Keratinocyte (primary cell): ENCODE results near the gene N4BP2. TPM values are rescaled to one million over a fixed set of nuclear protein-coding genes. Genes with fewer than 3 reads are reported as not detected.

Experiments used
- DNase-seq: peaks from one replicate; pipeline ENCODE4 v3.0.0-alpha.2; 2011; ENCODE audit warnings: low read depth, missing footprints, low spot score
- FAIRE-seq: peaks from 2 replicates; lab custom pipeline; 2011; peaks lifted over from hg19 to GRCh38; lab: Jason Lieb, UNC
- H2AFZ ChIP-seq: 2 replicates; pipeline ENCODE4 v1.6.0; 2012; ENCODE audit warnings: low read length, control low read depth, inconsistent platforms; ENCODE audit not compliant: control insufficient read depth
- H3K27ac ChIP-seq: 2 replicates; pipeline ENCODE4 v1.5.1; 2011; ENCODE audit warnings: low read length; ENCODE audit not compliant: control insufficient read depth, insufficient read depth
- H3K27me3 ChIP-seq: 3 replicates; pipeline ENCODE4 v1.6.0; 2011; ENCODE audit warnings: low read length; ENCODE audit not compliant: control insufficient read depth, insufficient read depth; ENCODE audit errors: extremely low read depth
- H3K36me3 ChIP-seq, 2 experiments: 2 replicates in 1 of 2; 3 replicates in 1 of 2; pipeline ENCODE4 v1.5.1; 2011; ENCODE audit warnings: low read length in 2 of 2, mild to moderate bottlenecking in 1 of 2; ENCODE audit not compliant: control insufficient read depth in 2 of 2, insufficient read depth in 2 of 2; ENCODE audit errors: extremely low read depth in 1 of 2
- H3K4me1 ChIP-seq: 3 replicates; pipeline ENCODE4 v1.5.1; 2011; ENCODE audit warnings: low read length; ENCODE audit not compliant: control insufficient read depth, insufficient read depth; ENCODE audit errors: extremely low read depth
- H3K4me2 ChIP-seq: 3 replicates; pipeline ENCODE4 v1.6.0; 2011; ENCODE audit warnings: low read depth, low read length; ENCODE audit not compliant: control insufficient read depth, insufficient read depth; ENCODE audit errors: extremely low read depth
- H3K4me3 ChIP-seq, 3 experiments: fragments of 200-600 bp in 1 of 3; sonication (generic) in 1 of 3; 2 replicates in 2 of 3; 3 replicates in 1 of 3; pipeline ENCODE4 v1.5.1; 2011 to 2016; ENCODE audit warnings: low read length in 3 of 3, mild to moderate bottlenecking in 3 of 3, control low read depth in 2 of 3, inconsistent platforms in 1 of 3, low read depth in 1 of 3, mixed read lengths in 1 of 3, mixed run types in 1 of 3, moderate library complexity in 1 of 3; ENCODE audit not compliant: control insufficient read depth in 2 of 3, insufficient read depth in 2 of 3; ENCODE audit errors: extremely low read depth in 1 of 3
- H3K79me2 ChIP-seq: 2 replicates; pipeline ENCODE4 v1.6.0; 2012; ENCODE audit warnings: low read length; ENCODE audit not compliant: control insufficient read depth, insufficient read depth
- H3K9ac ChIP-seq: 3 replicates; pipeline ENCODE4 v1.6.0; 2011; ENCODE audit warnings: low read length; ENCODE audit not compliant: control insufficient read depth, insufficient read depth; ENCODE audit errors: extremely low read depth
- H3K9me1 ChIP-seq: 3 replicates; pipeline ENCODE4 v1.6.0; 2011; ENCODE audit warnings: low read length; ENCODE audit not compliant: control insufficient read depth, insufficient read depth; ENCODE audit errors: extremely low read depth
- H3K9me3 ChIP-seq: 2 replicates; pipeline ENCODE4 v1.5.1; 2012; ENCODE audit warnings: low read depth, low read length; ENCODE audit not compliant: control insufficient read depth
- H4K20me1 ChIP-seq: 3 replicates; pipeline ENCODE4 v1.6.0; 2011; ENCODE audit warnings: low read length; ENCODE audit not compliant: control insufficient read depth, insufficient read depth; ENCODE audit errors: extremely low read depth
- EZH2 ChIP-seq: IDR thresholded peaks from one replicate; pipeline ENCODE4 v1.6.1; 2012; ENCODE audit warnings: inconsistent platforms, mild to moderate bottlenecking, low read length, moderate library complexity
- dilution Hi-C: fragments of 300-500 bp; cut with MboI; formaldehyde crosslinking; loops from one replicate; pipeline ENCODE4 v1.7.0; 2020; ENCODE audit warnings: low sequenced_read_pairs; ENCODE audit not compliant: extremely low pct_ligation_motif_present
- polyA plus RNA-seq, 5 experiments: library from polyadenylated mRNA; depleted of rRNA in 3 of 5; stranded (reverse) in 3 of 5; stranded (forward) in 1 of 5; unstranded in 1 of 5; fragments of >200 nt; gene quantifications; 1 replicate in 1 of 5; 2 replicates in 3 of 5; 3 replicates in 1 of 5; pipeline versions ENCODE4 v1.2.1 to v1.2.3, GENCODE V29; 2011 to 2012; ENCODE audit warnings: missing spikeins in 2 of 5, low read depth in 1 of 5, low replicate concordance in 1 of 5
- TF ChIP-seq, protein P1 (sequence below), 3 experiments: IDR thresholded peaks in 1 of 3; conservative IDR thresholded peaks in 1 of 3; optimal IDR thresholded peaks in 1 of 3; 2 replicates in 2 of 3; 3 replicates in 1 of 3; pipeline versions ENCODE3 to v1.5.1; 2011; ENCODE audit warnings: low read length in 3 of 3, mild to moderate bottlenecking in 3 of 3, moderate library complexity in 2 of 3, control low read depth in 1 of 3, inconsistent platforms in 1 of 3; ENCODE audit not compliant: insufficient read depth in 2 of 3; ENCODE audit errors: extremely low read depth in 1 of 3

Gene N4BP2
- polyA plus RNA-seq, 1 donor (not counting 4 experiments of a cell fraction or from before 2014, with no cell fraction given), result 2.7 TPM

DNA sequence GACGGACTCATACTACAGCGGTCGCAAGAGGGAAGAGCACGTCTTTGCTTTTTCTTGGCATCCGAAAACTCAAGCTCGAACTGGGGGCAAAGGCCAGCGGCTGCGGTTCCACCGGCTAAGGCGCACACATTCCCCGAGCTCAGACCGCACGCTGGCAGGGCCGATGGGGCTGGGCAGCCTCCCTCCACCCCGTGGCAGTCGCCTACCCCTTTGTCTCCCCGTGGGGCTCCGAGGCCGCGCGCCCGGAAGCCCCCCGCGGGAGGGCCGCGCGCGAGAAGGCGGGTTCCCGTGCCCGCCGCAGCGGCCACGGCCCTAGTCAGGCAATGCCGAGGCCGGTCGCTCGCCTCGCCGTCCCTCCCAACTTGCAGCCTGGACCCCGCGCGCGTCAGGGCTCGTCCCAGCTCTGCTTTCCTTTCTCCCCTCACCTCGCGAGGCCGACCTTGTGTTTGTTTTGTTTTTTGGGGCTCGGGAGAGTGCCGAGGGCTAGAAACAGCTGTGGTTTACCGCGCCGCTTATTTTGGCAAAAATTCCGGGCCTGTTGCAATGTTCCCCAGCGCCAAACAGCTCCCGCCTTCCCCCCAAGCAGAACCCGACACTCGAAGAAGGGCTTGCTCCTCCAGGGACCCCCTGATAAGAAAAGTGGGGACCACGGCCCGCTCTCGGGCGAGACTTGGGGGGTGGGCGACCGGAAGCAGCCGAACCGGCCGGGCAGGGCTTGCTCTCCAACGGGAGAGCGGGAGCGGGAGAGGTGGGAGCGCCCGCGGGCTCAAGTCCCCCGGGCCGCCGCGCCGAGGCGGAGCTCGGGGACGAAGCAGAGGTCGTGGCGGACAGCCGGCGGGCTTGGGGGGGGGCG, 561 bp upstream of the N4BP2 start:
- H3K9me3 ChIP-seq, result no peaks in the 10 kb centered on the region
- TF ChIP-seq EZH2, result no peak
- TF ChIP-seq, protein P1, sequence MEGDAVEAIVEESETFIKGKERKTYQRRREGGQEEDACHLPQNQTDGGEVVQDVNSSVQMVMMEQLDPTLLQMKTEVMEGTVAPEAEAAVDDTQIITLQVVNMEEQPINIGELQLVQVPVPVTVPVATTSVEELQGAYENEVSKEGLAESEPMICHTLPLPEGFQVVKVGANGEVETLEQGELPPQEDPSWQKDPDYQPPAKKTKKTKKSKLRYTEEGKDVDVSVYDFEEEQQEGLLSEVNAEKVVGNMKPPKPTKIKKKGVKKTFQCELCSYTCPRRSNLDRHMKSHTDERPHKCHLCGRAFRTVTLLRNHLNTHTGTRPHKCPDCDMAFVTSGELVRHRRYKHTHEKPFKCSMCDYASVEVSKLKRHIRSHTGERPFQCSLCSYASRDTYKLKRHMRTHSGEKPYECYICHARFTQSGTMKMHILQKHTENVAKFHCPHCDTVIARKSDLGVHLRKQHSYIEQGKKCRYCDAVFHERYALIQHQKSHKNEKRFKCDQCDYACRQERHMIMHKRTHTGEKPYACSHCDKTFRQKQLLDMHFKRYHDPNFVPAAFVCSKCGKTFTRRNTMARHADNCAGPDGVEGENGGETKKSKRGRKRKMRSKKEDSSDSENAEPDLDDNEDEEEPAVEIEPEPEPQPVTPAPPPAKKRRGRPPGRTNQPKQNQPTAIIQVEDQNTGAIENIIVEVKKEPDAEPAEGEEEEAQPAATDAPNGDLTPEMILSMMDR (optimal IDR thresholded peaks at IDR 0.05 in 1 of 3, IDR thresholded peaks at IDR 0.05 in 1 of 3, conservative IDR thresholded peaks at IDR 0.05 in 1 of 3; ENCODE audit: extremely low read depth in 1 of 3, insufficient read depth in 2 of 3, low read length in 3 of 3), result no peak
- H3K27ac ChIP-seq, result peak overlapping the region; percentile 98
- H3K4me1 ChIP-seq, result peaks cover 25% of the 10 kb centered on the region
- DNase-seq, result no peak
- no peaks in the 10 kb centered on the region for H3K27me3 ChIP-seq
- dilution Hi-C loops, result no loop called here
- peaks cover 3% of the 10 kb centered on the region for H3K79me2 ChIP-seq
- no peak for FAIRE-seq
- H3K4me3 ChIP-seq, result peak overlapping the region; percentile 87 to 96 (median 96)
- peak overlapping the region; percentile 97 for H3K9ac ChIP-seq
- no peaks in the 10 kb centered on the region for H3K36me3 ChIP-seq
- no peaks in the 10 kb centered on the region for H4K20me1 ChIP-seq
- H3K4me2 ChIP-seq, result peak overlapping the region; percentile 100
- H3K9me1 ChIP-seq, result no peaks in the 10 kb centered on the region
- H2AFZ ChIP-seq, result peak overlapping the region; percentile 67

GRCh38 chr4:40057586-40058091, 989 bp downstream of the N4BP2 start:
- Histone ChIP-seq H3K9me3 (no peaks in the 10 kb centered on the region), H3K27ac (peak overlapping the region; percentile 98), H3K27me3 (no peaks in the 10 kb centered on the region), H3K9ac (peak overlapping the region; percentile 97), H3K4me1 (peaks cover 25% of the 10 kb centered on the region), H3K4me2 (peak overlapping the region; percentile 100), H2AFZ (peak overlapping the region; percentile 78), H3K79me2 (peaks cover 3% of the 10 kb centered on the region), H3K4me3 (peak overlapping the region; percentile 87 to 96 (median 96)), H3K36me3 (no peaks in the 10 kb centered on the region), H3K9me1 (no peaks in the 10 kb centered on the region), H4K20me1 (no peaks in the 10 kb centered on the region)
- peak; percentile 91 for FAIRE-seq
- dilution Hi-C loops, result no loop called here
- peak; percentile 66 for DNase-seq
- no peak for TF ChIP-seq EZH2
- TF ChIP-seq, protein P1 (optimal IDR thresholded peaks at IDR 0.05 in 1 of 3, IDR thresholded peaks at IDR 0.05 in 1 of 3, conservative IDR thresholded peaks at IDR 0.05 in 1 of 3; ENCODE audit: extremely low read depth in 1 of 3, insufficient read depth in 2 of 3, low read length in 3 of 3), result no peak
